Measurements from ENCODE around the gene CHRDL2. TPM values are rescaled to one million over a fixed set of nuclear protein-coding genes. Genes with fewer than 3 reads are reported as not detected.
A peak's percentile ranks its signal among the peaks of the same experiment; 100 is the strongest.

CHRDL2 gene
- total RNA-seq, 2 donors from 2014 or later = 4.6 TPM; not detected in 1

- ATAC-seq (peak; percentile 26), DNase-seq (peak; percentile 57 to 77)
- intact Hi-C loops (cut with DNase I, micrococcal nuclease) = no loop called here
These were observed 10.4 kb downstream of the CHRDL2 start for GRCh38 chr11:74720596-74721478.

- ATAC-seq = no peak
- intact Hi-C loops (cut with DNase I, micrococcal nuclease) = no loop called here
- DNase-seq = no peak
These were observed 12.2 kb downstream of the CHRDL2 start for GRCh38 chr11:74719011-74719410.

GRCh38 chr11:74717221-74717969 lies 13.8 kb downstream of the CHRDL2 start:
- intact Hi-C loops (cut with DNase I, micrococcal nuclease) = no loop called here
- DNase-seq = no peak
- no peak for ATAC-seq

- no peak for ATAC-seq
- intact Hi-C loops (cut with DNase I, micrococcal nuclease) = no loop called here
- no peak for DNase-seq
These were observed 16.3 kb downstream of the CHRDL2 start for GRCh38 chr11:74714904-74715303.

GRCh38 chr11:74713686-74714085 lies 17.5 kb downstream of the CHRDL2 start:
- ATAC-seq (no peak), DNase-seq (no peak)
- intact Hi-C loops (cut with DNase I, micrococcal nuclease) = no loop called here

GRCh38 chr11:74710281-74710938 lies 20.8 kb downstream of the CHRDL2 start:
- no peak for DNase-seq
- no peak for ATAC-seq
- intact Hi-C loops (cut with DNase I, micrococcal nuclease) = no loop called here

GRCh38 chr11:74709175-74709574 lies 22.1 kb downstream of the CHRDL2 start:
- intact Hi-C loops (cut with DNase I, micrococcal nuclease) = no loop called here
- DNase-seq = no peak

GRCh38 chr11:74707602-74708510 lies 23.4 kb downstream of the CHRDL2 start:
- peak; percentile 60 for ATAC-seq
- intact Hi-C loops (cut with DNase I, micrococcal nuclease) = no loop called here

More at GRCh38 chr11:74709175-74709574, 22.1 kb downstream of the CHRDL2 start:
- ATAC-seq = no peak

GRCh38 chr11:74707182-74707581 lies 24.0 kb downstream of the CHRDL2 start:
- intact Hi-C loops (cut with DNase I, micrococcal nuclease) = no loop called here
- ATAC-seq (no peak), DNase-seq (no peak)

More at GRCh38 chr11:74707602-74708510, 23.4 kb downstream of the CHRDL2 start:
- no peak for DNase-seq

- DNase-seq (no peak), ATAC-seq (no peak)
- intact Hi-C loops (cut with DNase I, micrococcal nuclease) = no loop called here
These were observed 28.0 kb downstream of the CHRDL2 start for GRCh38 chr11:74703211-74703610.

- DNase-seq = peak in 1 of 2 donors; percentile 59
- peak; percentile 87 for ATAC-seq
- intact Hi-C loops (cut with DNase I, micrococcal nuclease) = no loop called here
These were observed 28.7 kb downstream of the CHRDL2 start for GRCh38 chr11:74702383-74703007.

- no peak for DNase-seq
- intact Hi-C loops (cut with DNase I, micrococcal nuclease) = no loop called here
- no peak for ATAC-seq
These were observed 29.9 kb downstream of the CHRDL2 start for GRCh38 chr11:74701351-74701750.

- DNase-seq (no peak), ATAC-seq (no peak)
- intact Hi-C loops (cut with DNase I, micrococcal nuclease) = no loop called here
These were observed 31.4 kb downstream of the CHRDL2 start for GRCh38 chr11:74699615-74700396.

- ATAC-seq (no peak), DNase-seq (no peak)
- intact Hi-C loops (cut with DNase I, micrococcal nuclease) = no loop called here
These were observed 33.5 kb downstream of the CHRDL2 start for GRCh38 chr11:74697722-74698121.

- intact Hi-C loops (cut with DNase I, micrococcal nuclease) = no loop called here
- DNase-seq (peak; percentile 42 to 76), ATAC-seq (peak; percentile 37)
These were observed 34.1 kb downstream of the CHRDL2 start for GRCh38 chr11:74696939-74697675.

- no peak for DNase-seq
- intact Hi-C loops (cut with DNase I, micrococcal nuclease) = no loop called here
- no peak for ATAC-seq
These were observed 34.7 kb downstream of the CHRDL2 start for GRCh38 chr11:74696500-74696899.

All from left colon (tissue), 2 donors.